Heart left ventricle (tissue), 16 donors: ENCODE results near the gene LETM1. TPM values are rescaled to one million over a fixed set of nuclear protein-coding genes. Genes with fewer than 3 reads are reported as not detected.
A peak's percentile ranks its signal among the peaks of the same experiment; 100 is the strongest.

ENCODE experiments used
- ATAC-seq, 4 donors: fragments of 200-7000 bp; cut with Tn5 transposase; one replicate each; pipeline ENCODE4 v1.9.1; 2020 to 2022; ENCODE audit warnings: moderate library complexity in 4 of 4, mild to moderate bottlenecking in 3 of 4, moderate number of reproducible peaks in 1 of 4
- DNase-seq, 5 donors: peaks; one replicate each; pipeline ENCODE4 v3.0.0-alpha.2; 2020
- H3K27ac ChIP-seq, 12 donors: fragments of 200-600 bp; sonication (generic) in 4 of 12; one replicate each; pipeline versions ENCODE4 v1.5.0 to v1.8.0; 2016 to 2022; ENCODE audit warnings: mild to moderate bottlenecking in 2 of 12
- H3K27me3 ChIP-seq, 9 donors: fragments of 200-600 bp; sonication (generic) in 2 of 9; one replicate each; pipeline versions ENCODE4 v1.5.1 to v1.8.0; 2016 to 2022; ENCODE audit warnings: mild to moderate bottlenecking in 3 of 9
- H3K36me3 ChIP-seq, 9 donors: fragments of 200-600 bp; sonication (generic) in 2 of 9; one replicate each; pipeline versions ENCODE4 v1.5.0 to v1.8.0; 2018 to 2022; ENCODE audit warnings: mild to moderate bottlenecking in 2 of 9
- H3K4me1 ChIP-seq, 12 donors: fragments of 200-600 bp; sonication (generic) in 4 of 12; one replicate each; pipeline versions ENCODE4 v1.5.0 to v1.8.0; 2016 to 2022; ENCODE audit warnings: mild to moderate bottlenecking in 3 of 12
- H3K4me3 ChIP-seq, 12 donors: fragments of 200-600 bp; sonication (generic) in 4 of 12; one replicate each; pipeline versions ENCODE4 v1.5.0 to v1.8.0; 2017 to 2022; ENCODE audit warnings: mild to moderate bottlenecking in 9 of 12, moderate library complexity in 4 of 12
- H3K9me3 ChIP-seq, 12 donors: fragments of 200-600 bp; sonication (generic) in 4 of 12; one replicate each; pipeline versions ENCODE4 v1.5.0 to v1.8.0; 2016 to 2022; ENCODE audit warnings: mild to moderate bottlenecking in 1 of 12
- CTCF ChIP-seq, 12 donors: fragments of 200-600 bp; sonication (generic) in 4 of 12; IDR thresholded peaks; one replicate each; pipeline versions ENCODE4 v1.5.0 to v1.8.0; 2018 to 2022; ENCODE audit warnings: antibody characterized with exemption in 12 of 12, mild to moderate bottlenecking in 5 of 12
- POLR2A ChIP-seq, 2 donors: fragments of 450-650 bp; IDR thresholded peaks; one replicate each; pipeline ENCODE4 v1.6.1; 2017; ENCODE audit warnings: antibody characterized with exemption in 2 of 2, mild to moderate bottlenecking in 2 of 2, moderate library complexity in 2 of 2
- WGBS, 4 donors: extraction: QIAGEN DNeasy Blood & Tissue Kit in 2 of 4; methylation state at CpG; one replicate each; pipeline versions ENCODE4 v1.1.5 to v1.1.7; 2013 to 2018; 5-methylcytosine and 5-hydroxymethylcytosine counted together
- intact Hi-C, 10 donors: fragments of 100-400 bp; cut with DNase I; formaldehyde crosslinking; loops; one replicate each; pipeline versions ENCODE4 v1.11.1 to v1.14.2; 2022
- polyA plus RNA-seq, 2 donors: library from polyadenylated mRNA; stranded (reverse); fragments of 200-250 nt; gene quantifications; one replicate each; pipeline ENCODE4 v1.2.3, GENCODE V29; 2013
- total RNA-seq, 9 donors: library from RNA; depleted of rRNA in 2 of 9; stranded (reverse); fragments of >200 nt in 2 of 9; fragmentation: NEBNext Ultra II Directional in 3 of 9; extraction: Animal tissue kit (Norgen Biotek cat#: 25700) in 3 of 9; gene quantifications; one replicate each; pipeline versions ENCODE4 v1.1.0 to v1.2.4, GENCODE V29; 2016 to 2023
- donor health status: ischemic (EF 13 %, LVEDD 7.1; RV severe dilation, severe dysfunction).
- donor health status: healthy with polysubstance abuse.
- donor health status: DM: no; HTN: yes; CAD: no.
- donor health status: DM: no; HTN: no; CAD: no.
- donor health status: ischemic (EF 25% LVEDD 6.9; RV normal size, moderate dysfunction).
- donor health status: ischemic (EF 25% LVEDD 5.7; RV mildly dilated, moderate dysfunction).
- donor health status: healthy.
- donor health status: DM: yes; HTN: yes; CAD: no.
- donor health status: ischemic (EF 35%, LVEDD 5.7; RV mildly dilated, moderate dysfunction).
- donor health status: nonischemic (EF 11% LVEDD 7.7; RV severe dilation, severe dysfunction).
- donor health status: DM: yes; HTN: yes; CAD: no.
- donor health status: PGD.
- donor health status: ischemic (EF 29% LVEDD 5.4; RV normal size, mild dysfunction).
- donor health status: nonischemic (EF 23%, LVEDD 6.1; RV moderate dilation, normal function).

Gene LETM1
- total and polyA plus RNA-seq, 11 donors, result 22.1 to 54.7 (median 43.4) TPM

GRCh38 chr4:1854752-1855151 is 1.2 kb downstream of the LETM1 start:
- intact Hi-C loops, result loop anchor here in 8 of 10 donors (5.0 to 10.0 kb wide), 2 partner anchors 43 to 60 kb away; partner anchors contain the start of gene FGFR3 (in 1 of the 8)
- H3K9me3 ChIP-seq, result no peaks in the 10 kb centered on the region
- H3K36me3 ChIP-seq, result peaks cover 0 to 6% (median 0%) of the 10 kb centered on the region in 9 donors
- no peak for ATAC-seq
- TF ChIP-seq POLR2A (IDR thresholded peaks at IDR 0.05), result no peak
- no peak for TF ChIP-seq CTCF (IDR thresholded peaks at IDR 0.05)
- WGBS, 4 donors, result 67 to 85% (median 70%) methylated on average over 1 of the region's 1 CpG
- H3K27me3 ChIP-seq, result no peaks in the 10 kb centered on the region
- H3K4me3 ChIP-seq, result peak overlapping the region in 11 of 12 donors; percentile 55 to 99 (median 86)
- no peak for DNase-seq
- peak overlapping the region in 4 of 12 donors; percentile 80 to 93 (median 86) for H3K27ac ChIP-seq
- peaks cover 0 to 57% (median 26%) of the 10 kb centered on the region in 12 donors for H3K4me1 ChIP-seq

- Histone ChIP-seq H3K9me3 (no peaks in the 10 kb centered on the region), H3K27me3 (no peaks in the 10 kb centered on the region), H3K4me1 (peaks cover 0 to 57% (median 26%) of the 10 kb centered on the region in 12 donors), H3K27ac (peak overlapping the region in 1 of 12 donors; percentile 55), H3K36me3 (peaks cover 0 to 14% (median 3%) of the 10 kb centered on the region in 9 donors), H3K4me3 (no peak overlapping the region)
- ATAC-seq (no peak), DNase-seq (no peak)
- TF ChIP-seq CTCF (IDR thresholded peaks at IDR 0.05), result no peak
- TF ChIP-seq POLR2A (IDR thresholded peaks at IDR 0.05), result no peak
- 82 to 91% (median 87%) methylated on average over 9 of the region's 9 CpGs for WGBS, 4 donors
- intact Hi-C loops, result loop anchor here in 1 of 10 donors (10.0 kb wide), 1 partner anchor 58 kb away; the partner anchor contains the start of gene FGFR3
Measured at GRCh38 chr4:1852904-1853623, 2.9 kb downstream of the LETM1 start.

- Histone ChIP-seq H3K9me3 (no peaks in the 10 kb centered on the region), H3K36me3 (peaks cover 0 to 21% (median 10%) of the 10 kb centered on the region in 9 donors), H3K4me3 (peak overlapping the region in 1 of 12 donors; percentile 21), H3K4me1 (peaks cover 0 to 51% (median 19%) of the 10 kb centered on the region in 12 donors), H3K27me3 (no peaks in the 10 kb centered on the region), H3K27ac (peak overlapping the region in 9 of 12 donors; percentile 2 to 65 (median 55))
- intact Hi-C loops, result loop anchor here in 1 of 10 donors (10.0 kb wide), 1 partner anchor 57 kb away; the partner anchor contains the start of gene FGFR3
- ATAC-seq (peak; percentile 17 to 52 (median 21)), DNase-seq (peak in 4 of 5 donors; percentile 44 to 80 (median 62))
- TF ChIP-seq POLR2A (IDR thresholded peaks at IDR 0.05), result no peak
- TF ChIP-seq CTCF (IDR thresholded peaks at IDR 0.05), result no peak
- 67 to 76% (median 73%) methylated on average over 15 to 16 of the region's 16 CpGs for WGBS, 4 donors
Measured at GRCh38 chr4:1851575-1852410, 4.2 kb downstream of the LETM1 start.
